K562 treated with DMSO at 1 percent for 24 hours (cell line): ENCODE data around the gene NKX2-1. TPM values are rescaled to one million over a fixed set of nuclear protein-coding genes. Genes with fewer than 3 reads are reported as not detected.

ENCODE experiments used
- total RNA-seq: library from RNA; unstranded; fragments of 300-600 nt; gene quantifications from 2 replicates; pipeline ENCODE4 v1.2.3, GENCODE V29; 2022; ENCODE audit warnings: low read depth; ENCODE audit not compliant: insufficient read depth

Gene NKX2-1
- total RNA-seq, result not detected in 2 replicates

DNA sequence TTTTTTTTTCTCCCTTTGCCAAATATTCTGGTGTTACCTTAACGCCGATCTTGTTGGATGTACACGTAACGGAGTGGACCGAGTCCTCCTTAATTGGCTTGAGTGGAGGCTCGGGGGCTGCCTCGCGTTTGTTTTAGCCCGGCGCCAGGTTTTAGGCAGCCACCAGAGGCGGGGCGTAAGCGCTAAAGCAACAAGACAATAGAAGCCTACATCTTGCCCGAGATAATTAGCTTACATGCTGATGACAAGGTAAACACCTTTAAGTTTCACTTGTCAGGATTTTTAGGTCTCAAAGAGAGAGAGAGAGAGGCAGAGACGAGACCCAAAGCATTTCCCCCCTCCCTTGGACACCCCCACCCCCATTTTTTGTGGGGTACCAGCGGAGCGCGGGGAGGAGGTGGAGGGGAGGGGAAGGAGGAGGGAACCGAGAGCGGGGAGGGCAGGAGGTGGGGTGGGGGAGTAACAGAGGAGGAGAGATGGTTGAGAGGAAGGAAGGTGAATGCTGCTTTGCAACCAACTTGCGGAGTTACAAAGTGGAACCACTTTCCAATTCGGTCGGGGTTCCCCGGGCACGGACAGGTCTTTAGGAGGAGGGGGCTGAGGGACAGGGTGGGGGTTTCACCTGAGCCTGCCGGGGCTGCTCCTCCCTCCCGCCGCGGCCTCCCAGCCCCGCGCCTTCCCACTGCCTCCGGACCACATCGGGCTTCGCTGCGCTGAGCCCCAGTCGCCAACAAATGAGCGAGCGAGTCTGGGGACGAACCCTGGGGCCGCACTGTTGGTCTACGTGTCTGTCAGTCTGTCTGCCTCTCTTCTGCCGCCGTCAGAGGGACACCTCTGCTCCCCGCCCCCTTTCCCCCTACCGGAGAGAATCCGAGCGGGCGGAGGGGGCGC, at the start of gene NKX2-1:
Gene NKX2-1 (minus strand): TSS at position 802 of the 891 bp plus-strand sequence. CDS start 103 bp downstream, at position 699.

Other genes starting within 250 kb of the NKX2-1 start
- gene MBIP, start 199.6 kb downstream of the NKX2-1 start, total RNA-seq, result 7.2 and 9.7 TPM in 2 replicates
- not detected in 2 replicates for gene NKX2-8, start 62.4 kb upstream of the NKX2-1 start, total RNA-seq
- 2.4 and 2.7 TPM in 2 replicates for gene PAX9, start 141.6 kb upstream of the NKX2-1 start, total RNA-seq